ENCODE measurements around the gene SEMA6C. TPM values are rescaled to one million over a fixed set of nuclear protein-coding genes. Genes with fewer than 3 reads are reported as not detected.

Gene SEMA6C
- total RNA-seq, 1 donor = 10.2 TPM

DNA sequence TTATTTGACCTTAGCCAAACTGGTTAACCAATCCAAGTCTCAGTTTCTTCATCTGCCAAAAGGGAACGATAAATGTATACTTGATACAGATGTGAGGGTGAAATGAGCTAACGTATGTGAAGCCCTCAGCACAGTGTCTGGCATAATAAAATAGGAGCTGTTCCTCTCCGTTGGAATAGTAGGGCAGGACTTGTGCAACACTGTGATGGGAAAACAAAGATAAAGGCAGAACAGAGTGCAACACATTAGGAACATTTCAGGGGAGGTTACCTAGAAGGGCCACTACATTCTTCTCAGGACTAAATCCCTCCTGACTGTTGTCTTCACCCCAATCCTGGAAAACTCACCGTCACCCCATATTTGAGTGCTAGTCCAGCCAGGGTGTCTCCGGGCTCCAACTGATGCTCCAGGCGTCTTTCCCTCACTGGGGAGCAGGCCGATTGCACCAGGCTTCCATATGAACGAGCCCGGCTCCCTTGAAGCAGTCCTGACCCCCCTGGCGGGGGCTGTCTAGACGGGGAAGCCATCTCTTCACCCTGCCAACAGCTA is 18.4 kb upstream of the SEMA6C start:
- DNase-seq (ENCODE audit: low read depth in 2 of 3, low spot score in 2 of 3) = no peak

DNA sequence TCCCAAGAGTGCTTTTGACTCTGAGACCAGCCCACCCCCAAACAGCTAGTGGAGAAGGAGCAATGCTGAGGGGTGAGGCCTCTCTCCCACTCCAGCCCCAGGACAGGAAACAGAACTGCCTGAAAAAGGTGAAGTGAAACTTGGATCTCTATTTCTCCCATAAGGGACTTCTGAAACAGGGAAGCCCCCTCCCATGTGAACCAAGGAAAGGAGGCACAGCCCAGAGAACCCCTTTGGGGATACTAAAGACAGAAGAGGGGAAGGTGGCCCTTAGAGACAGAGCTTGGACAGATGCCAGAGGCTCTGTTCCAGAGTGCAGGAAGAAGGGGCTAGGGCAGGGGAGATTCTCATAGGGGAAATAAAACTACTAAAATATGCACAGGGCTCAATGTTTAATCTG is 12.9 kb upstream of the SEMA6C start:
- DNase-seq (ENCODE audit: low read depth in 2 of 3, low spot score in 2 of 3) = no peak

DNA sequence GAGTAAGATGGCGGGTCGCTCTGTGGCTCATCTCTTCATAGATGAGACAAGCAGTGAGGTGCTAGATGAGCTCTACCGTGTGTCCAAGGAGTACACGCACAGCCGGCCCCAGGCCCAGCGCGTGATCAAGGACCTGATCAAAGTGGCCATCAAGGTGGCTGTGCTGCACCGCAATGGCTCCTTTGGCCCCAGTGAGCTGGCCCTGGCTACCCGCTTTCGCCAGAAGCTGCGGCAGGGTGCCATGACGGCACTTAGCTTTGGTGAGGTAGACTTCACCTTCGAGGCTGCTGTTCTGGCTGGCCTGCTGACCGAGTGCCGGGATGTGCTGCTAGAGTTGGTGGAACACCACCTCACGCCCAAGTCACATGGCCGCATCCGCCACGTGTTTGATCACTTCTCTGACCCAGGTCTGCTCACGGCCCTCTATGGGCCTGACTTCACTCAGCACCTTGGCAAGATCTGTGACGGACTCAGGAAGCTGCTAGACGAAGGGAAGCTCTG is 12.4 kb upstream of the SEMA6C start:
- DNase-seq (ENCODE audit: low read depth in 2 of 3, low spot score in 2 of 3) = no peak

DNA sequence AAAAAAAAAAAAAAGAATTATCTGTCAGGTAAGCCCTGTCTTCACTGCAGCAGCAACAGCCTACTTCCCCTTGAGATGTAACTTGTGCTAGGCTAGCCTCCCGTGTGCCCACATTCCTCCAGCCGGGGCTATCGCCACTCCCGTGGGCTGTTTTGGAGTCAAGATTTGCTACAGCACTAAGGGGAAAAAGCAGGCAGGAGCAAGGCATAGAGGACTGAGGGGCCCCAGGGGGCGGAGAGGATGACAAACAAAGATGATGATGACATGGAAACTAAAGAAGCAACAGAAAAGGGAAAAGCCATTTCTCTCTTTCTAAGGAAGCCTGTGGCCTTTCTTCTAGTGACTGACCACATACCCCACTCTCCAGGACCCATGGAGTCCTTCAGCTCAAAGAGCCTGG is 11.9 kb upstream of the SEMA6C start:
- no peak for DNase-seq (ENCODE audit: low read depth in 2 of 3, low spot score in 2 of 3)

DNA sequence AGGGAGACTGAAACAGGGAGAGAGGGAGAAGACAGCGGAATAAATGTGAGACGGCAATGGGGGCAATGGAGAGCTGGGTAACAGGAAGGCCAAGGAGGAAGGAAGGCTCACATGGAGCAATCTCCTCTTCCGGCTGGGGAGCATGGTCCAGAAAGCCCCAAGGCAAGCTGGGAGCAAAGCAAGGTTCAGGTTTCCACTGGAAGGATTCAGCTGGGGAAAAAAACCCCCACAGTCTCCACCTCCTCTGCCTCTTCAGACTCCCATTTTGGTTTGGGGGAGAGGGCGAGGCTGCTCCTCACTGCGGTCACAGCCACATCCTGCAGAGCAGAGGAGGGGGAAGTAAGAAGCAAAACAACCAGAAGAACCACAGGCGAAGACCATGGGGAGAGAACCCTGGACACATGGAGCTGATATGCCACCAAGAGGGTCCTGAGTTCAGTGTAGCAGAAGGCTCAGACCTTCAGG is 10.7 kb upstream of the SEMA6C start:
- DNase-seq (ENCODE audit: low read depth in 2 of 3, low spot score in 2 of 3) = peak in 2 of 3 donors; percentile 77 to 86

DNA sequence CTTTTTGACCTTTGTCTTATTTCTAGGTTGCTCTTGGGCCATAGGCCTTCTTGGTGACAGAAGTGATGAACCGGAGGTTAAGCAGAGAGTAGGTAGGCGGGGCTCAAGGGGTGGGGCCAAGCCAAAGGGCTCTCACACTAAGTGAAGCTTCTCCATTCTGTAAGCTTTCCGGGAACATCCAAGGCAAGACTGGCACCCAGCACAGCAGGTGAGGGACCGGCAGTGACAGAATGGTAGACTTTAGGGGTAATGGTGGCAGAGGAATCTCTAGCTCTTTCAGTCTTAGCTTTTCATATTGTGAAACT is 10.0 kb upstream of the SEMA6C start, which contains the start of gene TNFAIP8L2:
TNFAIP8L2 (plus strand) TSS at position 135 of the 305 bp plus-strand sequence. CDS start 2,049 bp downstream, outside the sequence.
- DNase-seq (ENCODE audit: low read depth in 2 of 3, low spot score in 2 of 3) = peak; percentile 36 to 73 (median 57)

DNA sequence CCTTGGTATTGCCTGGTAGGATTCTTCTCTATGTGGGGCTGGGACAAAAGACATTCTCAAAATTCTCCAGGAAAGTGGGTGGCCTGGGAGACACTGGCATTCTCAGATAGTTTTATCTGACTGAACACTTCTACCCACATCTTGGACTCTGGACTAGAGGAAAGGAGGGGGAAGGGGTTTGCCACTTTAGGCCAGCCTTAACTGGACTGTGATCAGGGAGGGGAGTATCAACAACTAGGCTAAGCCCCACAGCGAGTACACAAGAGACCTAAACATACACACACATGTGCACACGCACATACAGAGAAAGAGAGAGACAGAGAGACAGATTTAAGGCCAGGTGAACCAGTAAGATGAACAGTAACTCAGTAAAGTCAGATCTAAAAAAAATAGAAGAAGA is 1.2 kb upstream of the SEMA6C start:
- DNase-seq (ENCODE audit: low read depth in 2 of 3, low spot score in 2 of 3) = no peak

DNA sequence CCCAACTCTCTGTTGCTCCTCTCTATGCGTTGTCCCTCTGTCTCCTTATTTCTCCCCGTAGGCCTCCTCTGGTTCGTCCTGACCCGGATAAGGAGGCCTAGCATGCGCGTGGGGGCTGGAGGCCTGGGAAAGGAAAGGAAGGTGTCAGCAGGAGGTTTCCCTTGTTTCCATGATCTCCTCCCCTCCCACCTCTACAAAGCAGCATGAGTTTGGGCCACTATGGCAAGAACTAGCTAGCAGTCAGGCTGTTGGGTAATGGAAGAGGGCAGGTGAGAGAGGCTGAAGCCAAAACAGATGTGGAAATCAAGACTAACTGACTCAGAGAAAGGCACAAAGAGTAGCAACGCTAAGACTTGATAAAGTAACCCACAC is 687 bp upstream of the SEMA6C start:
- DNase-seq (ENCODE audit: low read depth in 2 of 3, low spot score in 2 of 3) = no peak

DNA sequence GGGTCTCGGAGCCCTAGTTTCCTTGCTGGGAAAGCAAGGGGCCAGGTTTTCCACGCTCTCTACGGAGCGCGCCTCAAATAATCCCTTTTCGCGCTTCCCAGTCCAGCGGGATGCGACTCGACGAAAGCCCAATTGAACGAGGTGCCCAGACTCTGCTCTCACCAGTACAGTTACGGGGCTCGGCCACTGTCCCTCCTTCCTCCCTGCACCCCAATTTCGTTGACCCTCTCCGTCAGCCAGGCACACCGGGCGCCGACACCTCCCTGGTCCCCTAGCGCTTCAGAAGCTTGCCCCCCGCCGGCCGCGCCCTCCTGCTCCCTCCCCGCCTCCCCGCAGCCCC is 389 bp downstream of the SEMA6C start:
- DNase-seq (ENCODE audit: low read depth in 2 of 3, low spot score in 2 of 3) = no peak

DNA sequence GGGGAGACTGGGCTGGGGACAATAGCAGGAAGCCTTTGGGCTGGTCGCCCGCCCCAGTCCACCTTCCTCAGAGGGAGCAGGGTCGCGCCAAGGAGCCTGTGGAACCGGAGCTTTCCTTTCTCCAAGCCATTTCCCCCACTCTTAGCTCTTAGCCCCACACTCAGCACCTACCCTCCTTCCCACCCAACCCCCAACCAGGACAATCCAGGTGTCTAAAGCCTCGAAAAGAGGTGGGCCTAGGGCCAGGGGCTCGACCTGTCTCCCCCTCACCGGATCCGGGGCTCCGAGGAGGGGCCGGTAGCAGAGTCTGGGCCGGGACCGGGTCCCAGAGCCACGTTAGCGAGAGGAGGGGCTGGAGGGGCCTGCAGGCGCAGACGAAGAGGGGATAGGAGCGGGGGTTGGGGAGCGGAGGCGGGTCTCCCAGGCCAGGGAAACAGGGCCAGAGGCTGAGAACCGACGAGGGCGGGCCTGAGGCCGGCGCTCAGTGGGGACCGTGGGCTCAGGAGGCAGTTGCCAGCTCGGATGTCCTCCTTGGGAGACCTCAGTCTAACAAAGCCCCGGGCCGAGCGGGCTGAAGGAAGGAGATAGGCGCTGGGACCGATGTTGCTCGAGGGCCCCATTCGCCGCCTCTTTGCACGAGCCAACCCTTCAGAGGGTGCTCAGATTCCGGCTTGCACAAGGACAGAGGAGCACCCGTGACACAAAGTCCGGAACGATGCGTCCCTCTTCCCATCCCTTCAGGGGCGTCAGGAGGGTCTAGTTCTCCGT is 943 bp downstream of the SEMA6C start:
- DNase-seq (ENCODE audit: low read depth in 2 of 3, low spot score in 2 of 3) = peak in 1 of 3 donors; percentile 33

DNA sequence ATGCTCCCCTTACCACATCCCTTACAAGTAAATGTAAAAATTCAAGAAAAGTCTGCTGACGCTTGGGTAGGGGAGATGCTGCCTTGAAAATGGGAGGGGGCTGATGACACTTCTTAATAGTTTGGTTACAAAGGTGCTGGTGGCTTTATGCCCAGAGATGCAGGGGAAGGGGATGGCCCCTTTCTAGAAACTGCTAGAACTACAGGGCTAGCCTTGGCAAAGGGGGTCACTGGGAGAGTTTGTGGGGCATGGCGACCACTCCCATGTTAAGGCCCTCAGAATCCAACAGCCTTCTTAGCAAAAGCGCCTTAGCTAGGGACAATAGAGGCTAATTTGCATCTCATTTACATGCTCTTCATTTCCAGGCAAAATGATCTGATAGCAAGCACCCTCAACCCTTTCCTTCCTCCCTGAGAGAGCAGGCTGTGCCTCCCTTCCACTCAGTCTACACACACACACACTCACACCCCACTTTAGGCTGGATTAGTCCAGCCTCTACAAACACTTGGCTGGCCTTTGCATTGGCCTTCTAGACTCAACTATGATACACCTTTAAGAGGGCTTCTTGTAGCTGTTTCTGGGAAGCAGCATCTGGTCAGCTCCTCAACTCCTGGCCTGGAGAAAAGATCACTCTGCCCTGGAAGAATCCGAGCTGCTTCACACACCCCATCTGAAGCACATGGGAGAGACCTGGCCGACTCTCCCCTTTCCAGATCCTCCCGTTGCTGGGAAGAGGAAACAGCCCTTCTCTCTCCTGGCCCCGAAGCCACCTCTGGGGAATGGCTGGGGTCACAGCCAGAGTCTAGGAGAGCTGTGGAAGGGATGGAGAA is 1.7 kb downstream of the SEMA6C start:
- no peak for DNase-seq (ENCODE audit: low read depth in 2 of 3, low spot score in 2 of 3)

DNA sequence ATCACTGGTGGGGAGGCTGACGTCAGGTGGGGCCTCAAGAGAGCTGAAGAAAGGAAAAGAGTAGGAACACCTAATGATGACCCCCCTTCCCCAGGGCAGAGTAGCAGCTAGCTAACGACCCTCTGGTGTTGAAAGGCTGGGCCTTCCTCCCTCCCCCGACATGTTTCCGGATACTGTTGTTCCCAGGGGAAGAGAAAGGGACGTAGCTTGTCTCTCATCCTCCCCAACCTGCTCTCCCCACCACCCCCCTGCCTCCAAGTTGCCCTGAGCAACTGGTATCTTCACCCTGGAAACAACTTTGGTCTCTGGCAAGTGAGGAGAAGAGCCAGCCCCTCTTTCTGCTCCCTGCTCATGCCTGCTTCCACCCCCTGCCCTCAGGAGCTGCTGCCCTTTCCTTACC is 2.4 kb downstream of the SEMA6C start:
- no peak for DNase-seq (ENCODE audit: low read depth in 2 of 3, low spot score in 2 of 3)

DNA sequence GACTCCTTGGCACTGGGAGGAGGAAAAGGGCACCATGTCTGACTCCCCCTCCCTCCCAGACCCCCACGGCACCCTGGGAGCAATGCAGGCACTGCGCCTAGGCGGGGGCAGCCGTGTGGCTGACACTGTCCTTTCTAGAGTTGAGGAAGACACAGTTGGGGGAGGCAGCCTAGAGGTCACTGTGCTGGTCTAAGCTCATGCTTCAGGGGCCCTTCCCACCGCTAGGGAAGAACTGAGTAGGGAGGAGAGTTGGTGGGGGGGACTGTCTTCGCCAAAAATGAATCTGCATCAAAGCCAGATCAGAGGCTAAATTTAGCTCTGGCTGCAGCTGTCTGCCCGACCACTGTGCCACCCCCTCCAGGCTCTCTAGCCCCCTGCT is 3.4 kb downstream of the SEMA6C start:
- DNase-seq (ENCODE audit: low read depth in 2 of 3, low spot score in 2 of 3) = no peak

DNA sequence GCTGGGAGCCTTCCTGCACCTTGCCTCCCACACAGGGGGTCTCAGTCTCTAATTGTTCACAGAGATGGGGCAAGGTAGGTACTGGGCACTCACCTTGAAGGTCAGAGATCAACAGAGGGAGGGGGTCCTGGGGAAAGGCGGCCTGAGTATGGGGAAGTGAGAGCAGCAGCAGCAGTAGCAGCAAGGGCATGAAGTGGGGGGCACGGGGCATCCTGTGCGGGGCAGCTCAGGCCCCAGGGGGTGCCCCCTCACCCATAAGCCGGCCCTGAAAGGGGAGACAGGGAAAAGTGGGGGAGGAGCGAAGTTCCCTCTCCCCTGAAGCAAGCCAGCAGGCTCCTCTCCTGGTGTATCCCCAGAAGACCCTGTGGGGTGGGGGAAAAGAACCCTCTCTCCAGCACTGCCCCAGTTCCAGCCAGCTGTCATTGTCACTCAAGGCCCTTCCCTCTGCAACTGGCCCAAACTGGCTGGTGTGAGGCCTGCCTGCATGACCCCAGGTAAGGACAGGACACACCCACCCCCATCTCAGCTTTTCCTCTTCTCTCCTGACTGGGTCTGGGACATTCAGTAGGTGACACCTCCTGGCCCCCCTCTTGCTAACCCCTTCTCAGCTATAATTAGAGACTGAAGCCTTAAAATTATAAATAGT is 3.9 kb downstream of the SEMA6C start:
- no peak for DNase-seq (ENCODE audit: low read depth in 2 of 3, low spot score in 2 of 3)

DNA sequence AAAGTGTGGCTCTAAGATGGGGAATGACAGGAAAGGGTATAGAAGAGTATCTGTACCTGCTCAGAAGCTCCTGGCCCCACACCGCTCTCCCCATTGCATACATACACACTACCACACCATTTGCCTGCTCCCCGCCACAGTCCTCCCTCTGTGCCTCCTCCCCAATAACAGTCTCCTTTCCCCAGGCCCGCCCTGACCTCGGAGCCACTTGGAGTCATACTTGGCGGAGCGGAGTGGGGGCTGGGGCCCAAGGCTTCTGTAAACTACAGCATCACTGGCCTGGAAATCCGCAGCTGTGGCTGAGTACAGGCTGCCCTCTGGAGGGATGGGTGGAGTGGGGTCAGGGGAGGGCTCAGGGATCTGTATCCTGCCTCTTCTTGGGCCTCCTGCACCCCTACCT is 8.6 kb downstream of the SEMA6C start:
- no peak for DNase-seq (ENCODE audit: low read depth in 2 of 3, low spot score in 2 of 3)

DNA sequence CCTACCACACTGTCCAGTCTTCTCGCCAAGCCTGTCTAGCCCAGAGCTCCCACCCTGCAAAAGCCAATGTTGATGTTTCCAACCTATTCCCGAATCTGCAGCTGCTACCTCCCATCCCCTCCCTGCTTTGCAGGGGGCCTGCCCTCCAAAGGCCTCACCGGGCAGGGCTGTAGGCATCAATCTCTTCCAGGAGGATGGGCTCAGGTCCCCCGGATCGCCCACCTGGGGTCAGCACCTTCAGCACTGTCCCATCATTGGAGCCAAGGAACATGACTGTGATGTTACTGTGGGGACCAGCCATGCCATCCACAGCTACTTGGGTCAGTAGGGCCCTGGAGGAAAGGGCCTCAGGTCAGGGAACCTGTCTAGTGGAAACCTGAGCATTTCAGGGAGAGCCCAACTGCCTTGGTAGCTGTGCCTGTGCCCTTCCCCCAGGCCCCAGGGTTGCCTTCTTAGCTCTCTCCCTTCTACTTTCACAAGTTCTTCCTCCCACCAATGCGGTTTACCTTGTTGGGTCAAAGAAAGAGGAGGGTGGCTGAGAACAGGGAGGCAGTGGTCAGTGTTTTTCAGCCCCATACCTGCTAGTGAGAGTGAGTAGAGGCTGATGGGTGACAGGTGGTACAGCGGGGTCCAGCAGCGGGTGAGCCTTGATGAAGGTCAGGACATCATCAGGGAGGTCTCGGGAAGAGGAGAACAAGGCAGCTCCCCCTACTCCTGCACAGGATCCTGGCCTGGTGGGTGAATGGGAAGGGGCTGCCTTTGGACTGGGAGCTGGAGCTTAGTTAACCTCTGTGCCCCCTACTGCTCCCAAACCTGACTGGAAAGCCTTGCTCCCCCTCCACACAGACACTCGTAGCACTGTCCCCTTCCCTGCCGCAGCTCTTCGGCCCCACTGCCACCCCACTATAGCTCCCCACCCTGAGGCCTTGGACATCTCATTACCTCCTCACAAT is 10.7 kb downstream of the SEMA6C start:
- DNase-seq (ENCODE audit: low read depth in 2 of 3, low spot score in 2 of 3) = no peak

DNA sequence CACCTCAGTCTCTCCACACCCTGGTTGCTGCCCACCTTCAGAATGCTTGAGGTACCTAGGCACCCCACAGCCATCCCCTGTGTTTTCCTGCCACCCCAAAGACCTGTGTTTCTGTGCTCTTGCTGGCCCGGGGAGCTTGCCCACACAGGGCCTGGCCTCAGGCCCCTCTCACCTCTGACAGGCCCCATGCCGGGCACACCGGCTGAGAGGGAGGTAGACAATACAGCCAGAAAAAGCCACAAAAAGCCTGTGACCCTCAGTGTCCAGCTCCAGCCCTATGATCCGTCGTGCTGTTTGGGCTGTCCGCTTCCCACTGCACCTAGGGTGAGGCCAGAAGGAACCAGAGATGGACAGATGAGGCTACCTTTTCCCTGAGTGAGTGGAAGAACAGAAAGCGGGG is 11.4 kb downstream of the SEMA6C start:
- DNase-seq (ENCODE audit: low read depth in 2 of 3, low spot score in 2 of 3) = no peak

DNA sequence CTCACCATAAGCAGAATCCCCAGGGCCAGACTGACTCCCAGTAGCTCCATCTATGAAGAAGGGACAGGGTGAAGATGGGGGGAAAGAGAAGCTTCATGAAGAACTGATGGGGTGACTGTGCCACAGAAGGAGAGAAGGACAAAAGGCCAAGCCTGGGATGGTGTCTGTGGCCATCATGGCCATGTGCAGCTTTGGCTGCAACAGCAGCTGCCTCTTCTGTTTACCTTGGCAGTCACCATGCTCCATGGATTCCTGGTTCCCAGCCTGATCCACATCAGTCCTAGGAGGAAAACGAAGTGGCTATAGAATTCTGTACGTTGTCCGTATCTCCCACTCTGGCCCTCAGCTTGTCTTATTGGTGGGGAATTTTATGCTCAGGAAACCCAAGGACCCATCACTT is 12.0 kb downstream of the SEMA6C start:
- DNase-seq (ENCODE audit: low read depth in 2 of 3, low spot score in 2 of 3) = no peak

DNA sequence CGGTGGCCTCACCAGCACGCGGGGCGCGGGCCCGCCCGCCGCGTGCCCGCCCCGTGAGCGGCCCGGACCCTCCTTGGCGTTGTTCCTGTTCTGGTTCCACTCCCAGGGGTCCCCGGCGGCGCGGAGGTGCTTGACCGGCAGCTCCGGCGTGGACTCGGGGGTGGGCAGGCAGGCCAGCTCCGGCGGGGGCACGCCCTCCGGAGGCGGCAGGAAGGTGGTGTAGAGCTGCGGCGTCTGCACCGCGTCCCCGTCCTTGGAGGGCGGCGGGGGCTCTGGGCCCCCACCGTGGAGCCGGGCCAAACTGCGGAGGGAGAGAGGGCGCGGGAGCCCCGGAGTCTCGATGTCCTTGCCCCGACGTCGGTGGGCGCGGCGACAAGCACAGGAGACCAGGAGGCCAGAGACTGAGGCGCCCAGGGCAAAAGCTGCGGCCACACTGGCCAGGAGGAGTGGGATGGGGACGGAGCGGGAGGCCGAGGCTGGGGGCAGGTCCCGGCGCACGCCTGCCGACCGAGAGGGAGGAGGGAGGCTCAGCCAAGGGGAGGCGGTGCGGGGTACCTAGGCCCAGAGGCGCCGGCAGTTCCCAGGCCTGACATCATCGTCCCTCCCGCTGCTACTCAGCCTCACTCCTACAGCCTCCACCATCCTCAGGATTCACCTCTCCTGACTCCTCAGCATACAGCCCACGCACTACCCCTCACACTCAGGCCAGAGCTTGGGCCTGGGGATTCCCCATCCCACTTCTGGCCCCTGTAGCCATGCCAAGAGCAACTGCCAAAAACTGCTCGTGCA is 13.2 kb downstream of the SEMA6C start:
- no peak for DNase-seq (ENCODE audit: low read depth in 2 of 3, low spot score in 2 of 3)
